Activated CD4-positive, alpha-beta memory T cell treated with anti-CD3 and anti-CD28 coated beads for 36 hours (primary cell): Measurements from ENCODE around the gene PIGR. TPM values are rescaled to one million over a fixed set of nuclear protein-coding genes. Genes with fewer than 3 reads are reported as not detected.

Source experiments
- CTCF ChIA-PET: fragments of 350-600 bp; sonication (Branson Sonifier 250); formaldehyde crosslinking; loops from one replicate; lab custom pipeline; 2021; ENCODE audit warnings: antibody characterized with exemption, inconsistent platforms; lab: Charles Lee
- POLR2A ChIA-PET: fragments of 350-600 bp; sonication (Branson Sonifier 250); formaldehyde crosslinking; loops from one replicate; lab custom pipeline; 2021; ENCODE audit warnings: antibody characterized with exemption; lab: Charles Lee
- DNase-seq: peaks from one replicate; pipeline ENCODE4 v3.0.0-alpha.2; 2020
- H3K27ac Mint-ChIP-seq: one replicate; pipeline ENCODE4 v1.8.0; 2021; ENCODE audit warnings: mixed read lengths
- H3K27me3 Mint-ChIP-seq: one replicate; pipeline ENCODE4 v1.8.0; 2021; ENCODE audit warnings: mixed read lengths
- H3K36me3 Mint-ChIP-seq: one replicate; pipeline ENCODE4 v1.8.0; 2021; ENCODE audit warnings: mixed read lengths
- H3K4me1 Mint-ChIP-seq: one replicate; pipeline ENCODE4 v1.8.0; 2021; ENCODE audit warnings: low read depth, mixed read lengths
- H3K4me3 Mint-ChIP-seq: one replicate; pipeline ENCODE4 v1.8.0; 2021; ENCODE audit warnings: mild to moderate bottlenecking, mixed read lengths
- H3K9me3 Mint-ChIP-seq: one replicate; pipeline ENCODE4 v1.8.0; 2021; ENCODE audit warnings: mixed read lengths
- intact Hi-C: fragments of 100-400 bp; cut with micrococcal nuclease; formaldehyde crosslinking; loops from one replicate; pipeline ENCODE4 v1.15.1; 2023
- total RNA-seq, 2 experiments: library from RNA; stranded (reverse); gene quantifications; one replicate each; pipeline ENCODE4 v1.2.3, GENCODE V29; 2021

Gene PIGR
- total RNA-seq, 2 experiments from 2014 or later, result 0.10 TPM

GRCh38 chr1:206958144-206958543 is 11.9 kb upstream of the PIGR start:
- ChIA-PET POLR2A (no interaction called here), CTCF (interaction anchor here (1.2 to 1.4 kb wide), 2 partner anchors 23 to 53 kb away, joined by 3 read pairs; no protein-coding TSS in a partner anchor)
- H3K27ac Mint-ChIP-seq, result no peak overlapping the region
- no peak for DNase-seq
- no peak overlapping the region for H3K4me3 Mint-ChIP-seq
- intact Hi-C loops, result no loop called here
- no peaks in the 10 kb centered on the region for H3K36me3 Mint-ChIP-seq
- peaks cover 4% of the 10 kb centered on the region for H3K27me3 Mint-ChIP-seq
- no peaks in the 10 kb centered on the region for H3K9me3 Mint-ChIP-seq
- peaks cover 24% of the 10 kb centered on the region for H3K4me1 Mint-ChIP-seq

DNA sequence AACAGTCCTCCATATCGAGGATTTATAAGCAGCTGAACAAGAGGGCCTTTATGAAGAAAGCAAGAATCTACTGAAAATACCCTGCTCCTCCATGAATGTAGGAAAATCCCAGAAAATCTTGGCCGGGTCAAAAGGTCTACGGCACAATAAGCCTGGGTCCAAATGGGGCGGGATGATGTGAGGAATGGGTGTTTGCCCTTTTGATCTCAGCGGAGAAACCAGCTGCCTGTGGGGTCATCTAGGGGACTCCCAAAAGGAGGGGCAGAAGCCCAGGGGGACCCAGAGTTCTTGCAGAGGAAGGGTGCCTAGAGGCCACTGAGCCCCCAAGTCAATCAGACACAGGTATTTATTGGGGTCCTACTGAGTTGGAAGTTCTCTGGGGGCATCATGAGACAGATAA is 11.4 kb upstream of the PIGR start:
- no peak overlapping the region for H3K4me3 Mint-ChIP-seq
- H3K9me3 Mint-ChIP-seq, result no peaks in the 10 kb centered on the region
- H3K4me1 Mint-ChIP-seq, result peaks cover 22% of the 10 kb centered on the region
- ChIA-PET POLR2A (no interaction called here), CTCF (interaction anchor here (0.9 to 1.4 kb wide), 4 partner anchors 22 to 122 kb away, joined by 3 to 4 read pairs (median 4); no protein-coding TSS in a partner anchor)
- H3K27ac Mint-ChIP-seq, result no peak overlapping the region
- peaks cover 4% of the 10 kb centered on the region for H3K27me3 Mint-ChIP-seq
- no peaks in the 10 kb centered on the region for H3K36me3 Mint-ChIP-seq
- DNase-seq, result no peak
- intact Hi-C loops, result no loop called here

DNA sequence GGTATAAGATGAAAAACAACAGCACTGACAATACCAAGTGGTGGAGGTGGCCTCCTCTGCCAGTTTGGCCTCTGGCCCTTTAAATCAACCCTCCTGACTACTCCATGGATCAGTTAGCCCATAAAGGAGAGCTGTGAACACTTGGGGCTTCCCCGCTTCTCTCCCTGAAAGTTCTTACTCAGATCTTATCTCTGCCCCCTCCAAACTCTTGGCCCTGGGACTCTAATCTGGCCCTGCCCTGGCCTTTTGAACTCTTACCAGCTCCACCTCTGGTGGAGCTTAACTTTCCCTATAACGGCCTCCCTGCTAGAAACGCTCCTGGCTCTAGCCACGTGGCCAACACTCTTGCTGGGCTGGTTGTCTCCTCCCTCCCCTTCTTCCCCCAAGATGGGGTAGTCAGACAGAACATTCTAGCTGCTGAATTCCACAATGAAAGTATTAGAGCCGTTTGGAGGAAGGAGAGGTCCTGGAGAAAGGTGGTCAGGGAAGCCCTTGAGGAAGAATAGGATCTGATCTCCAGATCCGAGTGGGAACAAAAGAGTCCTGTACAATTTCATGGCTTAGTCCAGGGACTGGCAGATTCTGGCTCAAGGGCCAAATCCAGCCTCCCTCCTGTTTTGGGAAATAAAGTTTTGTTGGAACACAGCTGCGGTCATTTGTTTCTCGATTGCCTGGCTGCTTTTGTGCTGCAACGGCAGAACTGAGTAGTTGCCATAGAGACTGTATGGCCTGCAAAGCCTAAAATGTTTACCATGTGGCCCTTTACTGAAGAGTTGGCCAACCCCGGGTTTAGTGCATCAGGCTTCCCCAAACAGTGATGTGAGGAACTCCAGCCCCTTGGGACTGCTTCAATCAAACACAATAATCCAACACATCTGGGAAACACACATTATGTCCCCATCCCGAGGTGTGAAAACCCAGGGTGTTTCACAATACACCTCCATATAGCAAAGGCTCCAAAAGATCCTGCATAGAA is 9.5 kb upstream of the PIGR start:
- Mint-ChIP-seq H3K4me1 (peaks cover 15% of the 10 kb centered on the region), H3K27me3 (peaks cover 4% of the 10 kb centered on the region), H3K4me3 (no peak overlapping the region), H3K9me3 (no peaks in the 10 kb centered on the region), H3K27ac (no peak overlapping the region), H3K36me3 (no peaks in the 10 kb centered on the region)
- ChIA-PET POLR2A (no interaction called here), CTCF (interaction anchor here (3.4 kb wide), 1 partner anchor 27 kb away, joined by 12 read pairs; no protein-coding TSS in a partner anchor)
- DNase-seq, result peak; percentile 33
- intact Hi-C loops, result no loop called here

DNA sequence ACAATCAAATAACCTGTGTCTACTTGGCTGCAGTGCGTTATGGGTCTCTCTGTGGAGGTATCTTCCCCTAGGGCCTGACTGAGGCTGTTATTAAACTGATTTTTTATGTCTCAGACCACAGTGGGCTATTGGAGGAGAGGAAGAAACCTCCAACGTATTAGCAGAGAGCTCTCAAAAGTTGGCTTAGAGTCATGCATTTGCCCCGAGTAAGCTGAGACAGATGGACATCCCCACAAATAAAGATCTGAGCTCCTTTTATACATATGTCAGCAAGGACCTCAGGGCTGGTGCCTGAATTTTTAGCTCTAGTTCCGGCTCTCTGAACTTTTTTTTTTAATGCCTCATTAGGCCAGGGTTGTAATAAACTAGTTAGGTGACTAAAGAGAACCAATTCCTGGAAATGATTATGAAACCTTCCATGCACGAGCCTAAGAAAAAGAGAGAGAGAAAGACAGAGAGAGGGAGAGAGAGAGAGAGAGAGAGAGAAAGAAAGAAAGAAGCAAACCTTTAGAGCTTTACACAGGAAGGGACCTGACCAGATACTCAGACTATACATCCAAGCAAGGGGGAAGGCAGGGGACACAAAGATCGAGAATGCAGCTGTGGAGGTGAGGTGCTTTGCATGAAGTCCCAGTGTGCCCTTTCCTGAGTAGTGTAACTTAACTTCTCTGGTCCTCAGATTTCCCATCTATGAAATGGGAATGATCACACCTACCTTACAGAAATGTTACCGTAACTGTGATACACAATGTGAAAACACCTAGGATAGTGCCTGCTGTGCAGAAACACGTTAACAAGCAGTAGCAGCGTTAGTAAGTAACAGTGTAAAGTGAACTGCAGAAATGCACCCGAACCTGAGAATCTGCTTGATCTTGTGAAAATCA is 8.4 kb upstream of the PIGR start:
- POLR2A ChIA-PET, result no interaction called here
- no peak for DNase-seq

GRCh38 chr1:206953626-206954025 is 7.4 kb upstream of the PIGR start:
- ChIA-PET CTCF (interaction anchor here (1.4 to 3.4 kb wide), 2 partner anchors 18 to 29 kb away, joined by 4 to 12 read pairs; no protein-coding TSS in a partner anchor), POLR2A (no interaction called here)
- Mint-ChIP-seq H3K27ac (no peak overlapping the region), H3K4me1 (peaks cover 15% of the 10 kb centered on the region), H3K27me3 (peaks cover 4% of the 10 kb centered on the region), H3K9me3 (no peaks in the 10 kb centered on the region), H3K4me3 (no peak overlapping the region), H3K36me3 (no peaks in the 10 kb centered on the region)
- intact Hi-C loops, result no loop called here
- DNase-seq, result no peak

More for the DNA sequence above, 8.4 kb upstream of the PIGR start:
- peaks cover 4% of the 10 kb centered on the region for H3K27me3 Mint-ChIP-seq
- intact Hi-C loops, result no loop called here
- CTCF ChIA-PET, result interaction anchor here (0.6 to 3.4 kb wide), 7 partner anchors 19 to 492 kb away, joined by 3 to 12 read pairs (median 4); no protein-coding TSS in a partner anchor
- no peak overlapping the region for H3K4me3 Mint-ChIP-seq
- H3K36me3 Mint-ChIP-seq, result no peaks in the 10 kb centered on the region
- H3K27ac Mint-ChIP-seq, result no peak overlapping the region
- peaks cover 15% of the 10 kb centered on the region for H3K4me1 Mint-ChIP-seq
- no peaks in the 10 kb centered on the region for H3K9me3 Mint-ChIP-seq

GRCh38 chr1:206953126-206953525 is 6.9 kb upstream of the PIGR start:
- peaks cover 4% of the 10 kb centered on the region for H3K27me3 Mint-ChIP-seq
- H3K4me1 Mint-ChIP-seq, result peaks cover 15% of the 10 kb centered on the region
- CTCF ChIA-PET, result interaction anchor here (3.4 kb wide), 1 partner anchor 29 kb away, joined by 12 read pairs; no protein-coding TSS in a partner anchor
- POLR2A ChIA-PET, result no interaction called here
- DNase-seq, result no peak
- H3K36me3 Mint-ChIP-seq, result no peaks in the 10 kb centered on the region
- no peaks in the 10 kb centered on the region for H3K9me3 Mint-ChIP-seq
- intact Hi-C loops, result no loop called here
- H3K27ac Mint-ChIP-seq, result no peak overlapping the region
- no peak overlapping the region for H3K4me3 Mint-ChIP-seq

- DNase-seq, result no peak
- Mint-ChIP-seq H3K4me1 (peaks cover 15% of the 10 kb centered on the region), H3K4me3 (no peak overlapping the region), H3K27ac (no peak overlapping the region), H3K9me3 (no peaks in the 10 kb centered on the region), H3K36me3 (no peaks in the 10 kb centered on the region), H3K27me3 (peaks cover 4% of the 10 kb centered on the region)
- intact Hi-C loops, result no loop called here
- ChIA-PET POLR2A (no interaction called here), CTCF (interaction anchor here (0.8 to 1.6 kb wide), 5 partner anchors 19 to 87 kb away, joined by 3 to 7 read pairs (median 4); no protein-coding TSS in a partner anchor)
These were observed 5.9 kb upstream of the PIGR start for GRCh38 chr1:206952171-206952570.

DNA sequence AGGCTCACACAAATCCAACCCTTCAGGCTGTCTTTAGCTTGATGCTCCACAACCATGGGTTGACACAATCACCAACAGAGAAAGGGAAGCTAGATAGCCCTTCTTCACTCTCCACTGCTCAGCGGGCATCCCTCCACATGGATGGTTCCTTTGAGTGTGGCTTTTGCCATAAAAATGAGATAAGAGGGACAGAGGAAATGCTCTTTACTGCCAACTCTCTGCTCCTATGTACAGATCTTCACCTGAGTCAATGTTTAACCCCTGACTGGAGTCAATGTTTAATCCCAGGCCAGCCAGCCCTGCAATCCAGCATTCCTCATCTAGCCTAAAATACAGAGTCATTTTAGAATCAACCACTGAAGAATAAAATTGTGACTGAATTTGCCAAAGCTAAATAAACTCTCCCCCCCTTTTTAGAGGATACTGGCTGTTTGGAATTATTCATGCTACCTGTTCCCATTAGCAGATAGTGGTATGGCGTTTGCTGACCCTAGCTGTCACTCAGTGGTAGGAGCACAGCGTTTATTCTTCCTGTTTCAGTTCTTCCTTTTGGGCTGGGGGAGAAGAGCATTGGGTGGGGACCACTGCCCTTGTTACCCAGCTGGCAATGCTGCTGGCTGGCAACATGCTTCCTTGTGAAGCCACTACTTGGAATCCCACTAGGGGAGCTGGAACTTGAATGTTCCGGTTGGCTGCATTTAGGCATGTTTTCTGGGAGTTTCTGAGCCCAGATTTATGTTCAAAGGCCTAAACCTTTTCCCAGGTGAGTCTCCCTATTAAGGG is 5.2 kb upstream of the PIGR start:
- Mint-ChIP-seq H3K4me1 (peaks cover 15% of the 10 kb centered on the region), H3K9me3 (no peaks in the 10 kb centered on the region), H3K36me3 (no peaks in the 10 kb centered on the region), H3K27me3 (peaks cover 2% of the 10 kb centered on the region), H3K4me3 (no peak overlapping the region), H3K27ac (no peak overlapping the region)
- POLR2A ChIA-PET, result no interaction called here
- CTCF ChIA-PET, result interaction anchor here (0.8 to 1.6 kb wide), 6 partner anchors 19 to 87 kb away, joined by 3 to 7 read pairs (median 4); no protein-coding TSS in a partner anchor
- intact Hi-C loops, result no loop called here
- DNase-seq, result no peak

GRCh38 chr1:206949641-206950040 is 3.4 kb upstream of the PIGR start:
- Mint-ChIP-seq H3K27me3 (peaks cover 7% of the 10 kb centered on the region), H3K4me3 (no peak overlapping the region), H3K27ac (no peak overlapping the region), H3K36me3 (no peaks in the 10 kb centered on the region), H3K4me1 (peaks cover 4% of the 10 kb centered on the region), H3K9me3 (no peaks in the 10 kb centered on the region)
- ChIA-PET POLR2A (no interaction called here), CTCF (no interaction called here)
- DNase-seq, result no peak
- intact Hi-C loops, result no loop called here

DNA sequence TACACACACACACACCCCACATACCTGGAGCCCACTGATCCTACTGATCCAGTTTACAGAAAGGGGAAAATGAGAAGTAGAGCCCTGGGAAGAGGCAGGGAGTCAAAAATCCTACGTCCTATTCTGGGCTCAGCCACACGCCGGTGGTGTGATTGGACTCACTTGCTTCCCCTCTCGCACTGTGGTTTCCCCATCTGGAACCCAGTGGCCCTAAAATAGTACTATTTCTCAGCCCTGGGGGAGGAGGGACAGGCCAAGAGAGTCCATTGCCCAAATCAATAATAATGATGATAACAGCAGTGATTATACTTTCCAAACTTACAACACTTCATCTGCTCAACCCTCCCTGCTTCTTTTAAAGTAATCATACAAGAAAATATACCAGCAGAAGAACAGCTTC is 2.9 kb upstream of the PIGR start:
- no peaks in the 10 kb centered on the region for H3K36me3 Mint-ChIP-seq
- no peaks in the 10 kb centered on the region for H3K4me1 Mint-ChIP-seq
- no peak overlapping the region for H3K27ac Mint-ChIP-seq
- DNase-seq, result no peak
- H3K4me3 Mint-ChIP-seq, result no peak overlapping the region
- intact Hi-C loops, result no loop called here
- H3K9me3 Mint-ChIP-seq, result no peaks in the 10 kb centered on the region
- peaks cover 9% of the 10 kb centered on the region for H3K27me3 Mint-ChIP-seq
- ChIA-PET POLR2A (no interaction called here), CTCF (no interaction called here)

- no peak for DNase-seq
- ChIA-PET POLR2A (no interaction called here), CTCF (interaction anchor here (0.9 to 1.0 kb wide), 2 partner anchors 12 to 14 kb away, joined by 3 to 4 read pairs; no protein-coding TSS in a partner anchor)
- peaks cover 9% of the 10 kb centered on the region for H3K27me3 Mint-ChIP-seq
- intact Hi-C loops, result no loop called here
- no peaks in the 10 kb centered on the region for H3K9me3 Mint-ChIP-seq
- H3K4me1 Mint-ChIP-seq, result no peaks in the 10 kb centered on the region
- H3K27ac Mint-ChIP-seq, result no peak overlapping the region
- H3K4me3 Mint-ChIP-seq, result no peak overlapping the region
- no peaks in the 10 kb centered on the region for H3K36me3 Mint-ChIP-seq
These were observed 989 bp upstream of the PIGR start for GRCh38 chr1:206947255-206947654.
